ENCODE data around the gene FIGLA.

FIGLA gene

DNA sequence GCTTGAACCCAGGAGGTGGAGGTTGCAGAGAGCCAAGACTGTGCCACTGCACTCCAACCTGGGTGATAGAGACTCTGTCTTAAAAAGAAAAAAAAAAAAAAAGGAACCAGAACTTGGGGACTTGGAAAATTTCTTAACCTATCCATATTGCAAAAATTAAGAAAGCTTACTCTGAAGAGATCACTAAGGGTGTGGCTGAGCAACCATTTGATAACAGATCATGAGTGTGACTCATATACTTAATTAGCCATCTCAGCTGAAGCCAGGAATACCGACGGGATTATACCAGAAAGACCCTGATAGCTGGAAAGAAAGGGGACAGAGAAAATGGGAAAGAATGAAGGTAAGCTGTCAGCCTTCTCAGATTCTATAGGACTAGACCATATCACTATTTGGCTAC lies 15.3 kb downstream of the FIGLA start:
- no peak overlapping the region for H3K18ac ChIP-seq (ENCODE audit: low read length)
- H3K27me3 ChIP-seq (ENCODE audit: insufficient read depth, low read length, poor library complexity): no peaks in the 10 kb centered on the region

DNA sequence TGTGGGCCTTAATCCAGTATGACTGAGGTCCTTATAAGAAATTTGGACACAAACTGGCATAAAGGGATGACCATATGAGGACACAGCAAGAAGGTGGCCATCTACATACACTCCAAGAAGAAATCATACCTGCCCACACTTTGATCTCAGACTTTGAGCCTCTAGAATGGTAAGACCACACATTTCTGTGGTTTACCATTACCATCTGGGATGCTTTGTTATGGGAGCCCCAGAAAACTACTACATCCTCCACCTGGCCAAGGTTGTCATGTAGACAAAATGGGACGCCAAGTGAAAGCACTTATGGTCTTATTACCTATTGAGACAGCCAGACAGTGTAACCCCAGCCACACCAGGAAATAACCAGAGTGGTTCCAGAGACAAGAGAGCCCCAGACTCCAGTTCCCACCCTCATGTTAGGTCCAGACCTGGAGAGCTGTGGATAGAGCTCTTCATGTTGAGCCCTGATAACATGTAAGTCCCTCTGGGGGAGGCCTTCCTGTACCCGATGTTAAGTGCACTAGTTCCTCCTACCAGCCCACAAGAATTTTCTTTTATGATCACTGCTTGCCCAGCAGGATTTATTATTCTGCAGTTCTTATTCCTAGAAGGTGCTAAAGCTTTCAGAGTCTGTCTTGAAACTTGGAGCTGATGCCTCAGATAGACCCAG lies 17.8 kb downstream of the FIGLA start:
- Histone ChIP-seq H3K27me3 (ENCODE audit: insufficient read depth, low read length, poor library complexity) (no peaks in the 10 kb centered on the region), H2BK120ac (ENCODE audit: low read depth, low read length) (no peak overlapping the region), H4K8ac (ENCODE audit: low read depth, low read length) (no peak overlapping the region), H3K9ac (ENCODE audit: low read length) (no peak overlapping the region), H3K56ac (ENCODE audit: low read length) (no peak overlapping the region), H3K79me1 (ENCODE audit: low read length) (no peaks in the 10 kb centered on the region), H2BK5ac (ENCODE audit: low read length) (no peak overlapping the region), H3K79me2 (ENCODE audit: control insufficient read depth, insufficient read depth, low read length) (no peaks in the 10 kb centered on the region), H3K23ac (ENCODE audit: low read length) (no peak overlapping the region), H3K4me3 (ENCODE audit: low read length) (no peak overlapping the region), H3K4me1 (ENCODE audit: control insufficient read depth, low read depth, low read length) (peaks cover 3% of the 10 kb centered on the region), H3K4me2 (ENCODE audit: low read length) (no peak overlapping the region), H2AK5ac (ENCODE audit: low read length) (no peak overlapping the region), H3K18ac (ENCODE audit: low read length) (no peak overlapping the region), H3K36me3 (ENCODE audit: control insufficient read depth, insufficient read depth, low read length) (no peaks in the 10 kb centered on the region), H3K4ac (ENCODE audit: low read depth, low read length) (no peak overlapping the region), H2BK15ac (replicated peaks; ENCODE audit: low read depth) (no peak overlapping the region), H4K5ac (ENCODE audit: low read length) (no peak overlapping the region), H3K27ac (ENCODE audit: low read depth, low read length) (no peak overlapping the region)
- no CpG with 5 or more reads among the region's 2 CpGs for WGBS (ENCODE audit: extremely low coverage, insufficient coverage, low lambda C conversion rate)
- no peak for DNase-seq

More for the DNA sequence above, 15.3 kb downstream of the FIGLA start:
- Histone ChIP-seq H3K9ac (ENCODE audit: low read length) (no peak overlapping the region), H3K27ac (ENCODE audit: low read depth, low read length) (no peak overlapping the region), H2BK15ac (replicated peaks; ENCODE audit: low read depth) (no peak overlapping the region), H3K4ac (ENCODE audit: low read depth, low read length) (no peak overlapping the region), H3K36me3 (ENCODE audit: control insufficient read depth, insufficient read depth, low read length) (no peaks in the 10 kb centered on the region), H3K23ac (ENCODE audit: low read length) (no peak overlapping the region), H4K8ac (ENCODE audit: low read depth, low read length) (no peak overlapping the region), H2AK5ac (ENCODE audit: low read length) (no peak overlapping the region), H4K5ac (ENCODE audit: low read length) (no peak overlapping the region), H2BK5ac (ENCODE audit: low read length) (no peak overlapping the region), H2BK120ac (ENCODE audit: low read depth, low read length) (no peak overlapping the region), H3K4me1 (ENCODE audit: control insufficient read depth, low read depth, low read length) (no peaks in the 10 kb centered on the region), H3K79me1 (ENCODE audit: low read length) (no peaks in the 10 kb centered on the region), H3K56ac (ENCODE audit: low read length) (no peak overlapping the region), H3K4me2 (ENCODE audit: low read length) (no peak overlapping the region), H3K4me3 (ENCODE audit: low read length) (no peak overlapping the region), H3K79me2 (ENCODE audit: control insufficient read depth, insufficient read depth, low read length) (no peaks in the 10 kb centered on the region)
- no peak for DNase-seq
- WGBS (ENCODE audit: extremely low coverage, insufficient coverage, low lambda C conversion rate): no CpG with 5 or more reads among the region's 2 CpGs

DNA sequence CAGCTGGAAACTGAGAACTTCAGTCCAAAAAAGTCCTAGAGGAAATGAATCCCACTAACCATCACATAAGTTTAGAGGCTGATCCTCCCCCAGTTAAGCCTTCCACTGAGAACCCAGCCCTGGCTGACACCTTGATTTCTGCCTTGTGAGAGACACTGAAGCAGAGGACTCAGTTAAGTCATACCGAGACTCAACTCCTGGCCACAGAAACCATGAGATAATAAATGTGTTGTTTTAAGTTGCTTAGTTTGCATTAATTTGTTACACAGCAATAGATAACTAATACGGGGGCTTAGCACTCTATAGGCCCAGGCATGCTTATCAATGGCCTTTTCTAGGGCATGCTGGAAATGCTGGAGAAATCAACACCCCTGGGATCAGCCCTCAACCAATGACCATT lies 19.0 kb downstream of the FIGLA start:
- H3K27ac ChIP-seq (ENCODE audit: low read depth, low read length): no peak overlapping the region
- peaks cover 4% of the 10 kb centered on the region for H3K4me1 ChIP-seq (ENCODE audit: control insufficient read depth, low read depth, low read length)
- H2BK15ac ChIP-seq (replicated peaks; ENCODE audit: low read depth): no peak overlapping the region
- no peak overlapping the region for H3K18ac ChIP-seq (ENCODE audit: low read length)
- no peak overlapping the region for H3K4ac ChIP-seq (ENCODE audit: low read depth, low read length)
- no peak overlapping the region for H3K23ac ChIP-seq (ENCODE audit: low read length)
- DNase-seq: no peak
- no peak overlapping the region for H4K5ac ChIP-seq (ENCODE audit: low read length)
- H3K4me2 ChIP-seq (ENCODE audit: low read length): no peak overlapping the region
- no peak overlapping the region for H2BK120ac ChIP-seq (ENCODE audit: low read depth, low read length)
- H3K9ac ChIP-seq (ENCODE audit: low read length): no peak overlapping the region
- H3K79me1 ChIP-seq (ENCODE audit: low read length): peaks cover 1% of the 10 kb centered on the region
- no peak overlapping the region for H2BK5ac ChIP-seq (ENCODE audit: low read length)
- H3K56ac ChIP-seq (ENCODE audit: low read length): no peak overlapping the region
- H3K27me3 ChIP-seq (ENCODE audit: insufficient read depth, low read length, poor library complexity): no peaks in the 10 kb centered on the region
- no peak overlapping the region for H2AK5ac ChIP-seq (ENCODE audit: low read length)
- H3K79me2 ChIP-seq (ENCODE audit: control insufficient read depth, insufficient read depth, low read length): peaks cover 2% of the 10 kb centered on the region
- no peak overlapping the region for H4K8ac ChIP-seq (ENCODE audit: low read depth, low read length)
- H3K4me3 ChIP-seq (ENCODE audit: low read length): no peak overlapping the region
- H3K36me3 ChIP-seq (ENCODE audit: control insufficient read depth, insufficient read depth, low read length): no peaks in the 10 kb centered on the region
- WGBS (ENCODE audit: extremely low coverage, insufficient coverage, low lambda C conversion rate): no CpG with 5 or more reads among the region's 2 CpGs

DNA sequence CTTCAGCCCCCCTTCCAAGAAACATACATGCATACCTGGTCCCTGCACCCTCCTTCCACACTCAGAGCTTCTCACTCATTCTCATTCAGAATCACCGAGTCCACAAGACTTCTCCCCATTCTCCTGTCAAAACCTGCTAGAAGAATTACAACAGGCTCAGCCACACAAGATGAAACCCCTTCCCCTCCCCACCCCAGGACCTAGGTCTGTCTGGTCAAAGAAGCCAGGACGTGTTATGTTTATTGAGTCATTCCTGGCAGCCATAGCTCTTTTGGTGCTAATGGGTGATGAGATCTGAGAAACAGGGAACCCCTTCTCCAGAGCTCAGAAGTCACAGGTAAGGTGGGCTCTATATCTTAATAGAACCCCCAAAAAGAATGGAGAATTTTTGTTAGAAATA lies 21.0 kb downstream of the FIGLA start:
- DNase-seq: no peak
- Histone ChIP-seq H3K18ac (ENCODE audit: low read length) (no peak overlapping the region), H3K23ac (ENCODE audit: low read length) (no peak overlapping the region), H3K4ac (ENCODE audit: low read depth, low read length) (no peak overlapping the region), H3K4me2 (ENCODE audit: low read length) (no peak overlapping the region), H3K56ac (ENCODE audit: low read length) (no peak overlapping the region), H2AK5ac (ENCODE audit: low read length) (no peak overlapping the region), H4K5ac (ENCODE audit: low read length) (no peak overlapping the region), H3K4me3 (ENCODE audit: low read length) (no peak overlapping the region), H4K8ac (ENCODE audit: low read depth, low read length) (no peak overlapping the region), H2BK120ac (ENCODE audit: low read depth, low read length) (no peak overlapping the region), H3K9ac (ENCODE audit: low read length) (no peak overlapping the region), H2BK15ac (replicated peaks; ENCODE audit: low read depth) (no peak overlapping the region), H3K79me2 (ENCODE audit: control insufficient read depth, insufficient read depth, low read length) (peaks cover 17% of the 10 kb centered on the region), H2BK5ac (ENCODE audit: low read length) (no peak overlapping the region), H3K4me1 (ENCODE audit: control insufficient read depth, low read depth, low read length) (peaks cover 4% of the 10 kb centered on the region), H3K27me3 (ENCODE audit: insufficient read depth, low read length, poor library complexity) (no peaks in the 10 kb centered on the region), H3K36me3 (ENCODE audit: control insufficient read depth, insufficient read depth, low read length) (no peaks in the 10 kb centered on the region), H3K27ac (ENCODE audit: low read depth, low read length) (no peak overlapping the region), H3K79me1 (ENCODE audit: low read length) (peaks cover 2% of the 10 kb centered on the region)
- WGBS (ENCODE audit: extremely low coverage, insufficient coverage, low lambda C conversion rate): no CpG with 5 or more reads among the region's 2 CpGs

DNA sequence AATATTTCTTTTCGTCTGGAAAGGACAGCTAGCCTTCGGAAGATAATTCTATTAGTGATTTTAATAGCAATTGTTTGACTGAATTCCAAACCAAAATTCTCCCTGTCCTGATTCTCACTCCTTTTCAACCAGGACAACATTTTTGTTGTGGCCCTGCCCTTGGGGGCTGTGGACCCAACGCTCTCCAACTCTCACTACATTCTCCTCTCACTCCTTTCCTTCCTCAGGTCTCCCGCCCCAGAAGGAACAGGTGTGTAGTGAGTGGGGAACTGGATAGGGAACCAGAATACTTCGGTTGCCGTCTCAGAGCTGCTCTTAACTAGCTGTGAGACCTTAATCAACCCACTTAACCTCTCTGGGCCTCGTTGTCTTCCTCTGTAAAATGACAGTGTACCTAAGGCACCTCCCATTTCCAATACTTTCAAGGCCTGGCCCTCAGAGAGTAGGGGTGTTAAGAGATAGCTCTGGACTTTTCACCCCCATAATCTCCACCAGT lies 21.8 kb downstream of the FIGLA start:
- Histone ChIP-seq H2BK120ac (ENCODE audit: low read depth, low read length) (no peak overlapping the region), H3K4me3 (ENCODE audit: low read length) (no peak overlapping the region), H2AK5ac (ENCODE audit: low read length) (no peak overlapping the region), H2BK5ac (ENCODE audit: low read length) (no peak overlapping the region), H3K4me2 (ENCODE audit: low read length) (no peak overlapping the region), H3K79me1 (ENCODE audit: low read length) (peaks cover 4% of the 10 kb centered on the region), H3K27ac (ENCODE audit: low read depth, low read length) (no peak overlapping the region), H4K5ac (ENCODE audit: low read length) (no peak overlapping the region), H3K27me3 (ENCODE audit: insufficient read depth, low read length, poor library complexity) (no peaks in the 10 kb centered on the region), H4K8ac (ENCODE audit: low read depth, low read length) (no peak overlapping the region), H3K56ac (ENCODE audit: low read length) (peak overlapping the region; percentile 72), H3K4ac (ENCODE audit: low read depth, low read length) (no peak overlapping the region), H3K79me2 (ENCODE audit: control insufficient read depth, insufficient read depth, low read length) (peaks cover 24% of the 10 kb centered on the region), H3K23ac (ENCODE audit: low read length) (no peak overlapping the region), H2BK15ac (replicated peaks; ENCODE audit: low read depth) (peak overlapping the region; percentile 28), H3K9ac (ENCODE audit: low read length) (no peak overlapping the region), H3K36me3 (ENCODE audit: control insufficient read depth, insufficient read depth, low read length) (no peaks in the 10 kb centered on the region), H3K4me1 (ENCODE audit: control insufficient read depth, low read depth, low read length) (peaks cover 4% of the 10 kb centered on the region), H3K18ac (ENCODE audit: low read length) (no peak overlapping the region)
- WGBS (ENCODE audit: extremely low coverage, insufficient coverage, low lambda C conversion rate): no CpG with 5 or more reads among the region's 7 CpGs
- DNase-seq: peak; percentile 28
